Calu3 (cell line): ENCODE measurements around the gene MGAT4C. TPM values are rescaled to one million over a fixed set of nuclear protein-coding genes. Genes with fewer than 3 reads are reported as not detected.
A peak's percentile ranks its signal among the peaks of the same experiment; 100 is the strongest.

Experiments used
- BruUV-seq: library from RNA; stranded (reverse); fragments of 400-500 nt; replicated peaks from 2 replicates; lab custom pipeline; 2021; lab: Mats Ljungman, UMichigan
- CTCF ChIA-PET: fragments of 300-600 bp; sonication (Branson Sonifier 250); formaldehyde crosslinking; loops from one replicate; lab custom pipeline; 2022; ENCODE audit warnings: antibody characterized with exemption; lab: Charles Lee
- DNase-seq: peaks from one replicate; pipeline ENCODE4 v3.0.0; 2022
- H3K27ac Mint-ChIP-seq: one replicate; pipeline ENCODE4 v1.8.0; 2022; ENCODE audit warnings: mixed read lengths; ENCODE audit not compliant: unreplicated experiment
- H3K27me3 Mint-ChIP-seq: one replicate; pipeline ENCODE4 v1.8.0; 2022; ENCODE audit warnings: mixed read lengths; ENCODE audit not compliant: unreplicated experiment
- H3K36me3 Mint-ChIP-seq: one replicate; pipeline ENCODE4 v1.8.0; 2022; ENCODE audit warnings: mild to moderate bottlenecking, moderate library complexity, mixed read lengths; ENCODE audit not compliant: insufficient read depth, unreplicated experiment
- H3K4me1 Mint-ChIP-seq: one replicate; pipeline ENCODE4 v1.8.0; 2022; ENCODE audit warnings: mild to moderate bottlenecking, low read depth, mixed read lengths; ENCODE audit not compliant: unreplicated experiment
- H3K4me3 Mint-ChIP-seq: one replicate; pipeline ENCODE4 v1.8.0; 2022; ENCODE audit warnings: mild to moderate bottlenecking, low read depth, moderate library complexity, mixed read lengths; ENCODE audit not compliant: unreplicated experiment
- H3K9me3 Mint-ChIP-seq: one replicate; pipeline ENCODE4 v1.8.0; 2022; ENCODE audit warnings: low read depth, mixed read lengths; ENCODE audit not compliant: unreplicated experiment
- CTCF ChIP-seq: fragments of 200-600 bp; IDR thresholded peaks from one replicate; pipeline ENCODE4 v1.8.0; 2022; ENCODE audit warnings: antibody characterized with exemption; ENCODE audit not compliant: unreplicated experiment
- intact Hi-C: fragments of 100-400 bp; cut with micrococcal nuclease; formaldehyde crosslinking; loops from one replicate; pipeline ENCODE4 v1.10.0; 2022; ENCODE audit not compliant: unreplicated experiment
- total RNA-seq: library from RNA; stranded (reverse); gene quantifications from 2 replicates; pipeline ENCODE4 v1.2.3, GENCODE V29; 2022

MGAT4C gene
- total RNA-seq, 1 experiment from 2014 or later = not detected

DNA sequence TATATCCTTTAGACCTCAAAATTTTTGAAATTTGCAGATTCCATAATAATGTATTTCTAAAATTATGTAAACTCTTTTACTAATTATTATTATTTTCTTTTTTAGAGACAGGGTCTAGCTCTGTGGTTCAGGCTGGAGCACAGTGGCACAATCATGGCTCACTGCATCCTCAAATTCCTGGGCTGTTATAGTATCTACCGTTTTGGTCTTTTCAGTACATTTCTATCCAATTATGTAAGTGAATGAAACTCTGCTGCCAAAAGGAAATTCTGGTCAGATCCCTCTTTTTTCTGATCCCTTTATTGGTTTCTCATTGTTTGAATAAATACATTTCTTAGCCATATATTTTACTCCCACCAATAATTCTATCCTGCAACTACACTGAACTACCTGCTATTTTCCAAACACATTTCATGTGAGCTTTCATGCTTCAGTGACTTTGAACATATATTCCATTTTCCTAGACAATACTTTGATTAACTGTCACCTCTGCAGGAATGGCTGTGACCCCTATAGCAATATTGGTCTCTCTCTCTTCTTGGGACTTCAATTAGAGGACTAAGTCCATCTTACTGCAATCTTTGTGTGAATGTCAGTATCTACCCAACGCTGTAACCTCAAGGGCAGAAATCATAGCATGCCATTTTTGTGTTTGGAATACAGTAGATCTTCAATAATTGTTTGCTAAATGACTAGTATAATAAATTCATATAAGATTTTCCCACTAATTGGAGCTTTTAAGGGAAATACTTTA lies 198.9 kb downstream of the MGAT4C start:
- no peak for TF ChIP-seq CTCF
- intact Hi-C loops = no loop called here
- H3K4me3 Mint-ChIP-seq = no peak overlapping the region
- CTCF ChIA-PET = no interaction called here
- no peaks in the 10 kb centered on the region for H3K36me3 Mint-ChIP-seq
- H3K9me3 Mint-ChIP-seq = no peaks in the 10 kb centered on the region
- H3K4me1 Mint-ChIP-seq = no peaks in the 10 kb centered on the region
- H3K27ac Mint-ChIP-seq = no peak overlapping the region
- H3K27me3 Mint-ChIP-seq = no peaks in the 10 kb centered on the region
- no TSS peak for BruUV-seq
- no peak for DNase-seq

DNA sequence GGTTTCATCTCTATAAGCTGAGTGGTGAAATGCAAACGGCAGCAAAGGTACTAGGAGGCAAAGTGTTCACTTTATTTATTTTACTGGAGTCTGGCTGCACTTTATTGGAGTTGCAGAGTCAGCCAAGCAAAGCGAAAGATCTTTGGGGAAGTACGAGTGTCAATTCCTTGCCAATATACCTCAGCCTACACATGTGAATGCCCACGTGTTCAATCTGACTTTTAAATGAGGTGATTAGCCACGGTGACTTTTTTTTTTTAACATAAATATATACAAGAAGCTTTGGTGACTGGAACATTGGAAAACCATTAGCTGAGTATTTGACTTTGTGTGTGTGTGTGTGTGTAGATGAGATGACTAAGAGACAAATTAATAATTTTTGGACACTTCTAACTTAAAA lies 203.3 kb downstream of the MGAT4C start:
- no peak overlapping the region for H3K4me3 Mint-ChIP-seq
- intact Hi-C loops = no loop called here
- CTCF ChIA-PET = no interaction called here
- H3K4me1 Mint-ChIP-seq = peaks cover 23% of the 10 kb centered on the region
- TF ChIP-seq CTCF = no peak
- no TSS peak for BruUV-seq
- no peak for DNase-seq
- H3K27me3 Mint-ChIP-seq = no peaks in the 10 kb centered on the region
- no peak overlapping the region for H3K27ac Mint-ChIP-seq
- no peaks in the 10 kb centered on the region for H3K36me3 Mint-ChIP-seq
- no peaks in the 10 kb centered on the region for H3K9me3 Mint-ChIP-seq

GRCh38 chr12:86050010-86050409 lies 206.2 kb downstream of the MGAT4C start:
- H3K9me3 Mint-ChIP-seq = no peaks in the 10 kb centered on the region
- no peaks in the 10 kb centered on the region for H3K36me3 Mint-ChIP-seq
- CTCF ChIA-PET = no interaction called here
- TF ChIP-seq CTCF = no peak
- H3K27me3 Mint-ChIP-seq = no peaks in the 10 kb centered on the region
- intact Hi-C loops = no loop called here
- H3K27ac Mint-ChIP-seq = peak overlapping the region; percentile 20
- no TSS peak for BruUV-seq
- DNase-seq = no peak
- H3K4me3 Mint-ChIP-seq = no peak overlapping the region
- H3K4me1 Mint-ChIP-seq = peaks cover 26% of the 10 kb centered on the region

- H3K4me3 Mint-ChIP-seq = no peak overlapping the region
Observed at GRCh38 chr12:86044396-86044795, 211.8 kb downstream of the MGAT4C start.

More at GRCh38 chr12:86044396-86044795, 211.8 kb downstream of the MGAT4C start:
- Mint-ChIP-seq H3K36me3 (no peaks in the 10 kb centered on the region), H3K4me1 (peaks cover 17% of the 10 kb centered on the region), H3K9me3 (peaks cover 12% of the 10 kb centered on the region), H3K27ac (no peak overlapping the region), H3K27me3 (no peaks in the 10 kb centered on the region)
- intact Hi-C loops = no loop called here
- DNase-seq = no peak
- no peak for TF ChIP-seq CTCF
- BruUV-seq = no TSS peak
- CTCF ChIA-PET = interaction anchor here (0.6 kb wide), 1 partner anchor 728 kb away, joined by 3 read pairs; no protein-coding TSS in a partner anchor
